Endothelial cell of hepatic sinusoid (primary cell): ENCODE results near the gene NTM.
"Not testable (repeated sequence)": the region's sequence is repeated elsewhere in the genome, so short reads cannot be mapped to it uniquely, and the experiment has no call there.

Experiments used
- in situ Hi-C: cut with HindIII; loops from 2 replicates; pipeline ENCODE4 v1.10.0; 2017; ENCODE audit warnings: low sequenced_read_pairs

The NTM gene

GRCh38 chr11:132336781-132337535 is 966.5 kb downstream of the NTM start:
- in situ Hi-C loops: no loop called here

GRCh38 chr11:132337819-132338416 is 967.5 kb downstream of the NTM start:
- in situ Hi-C loops: no loop called here

- in situ Hi-C loops: no loop called here
Observed at GRCh38 chr11:132342408-132342807, 972.0 kb downstream of the NTM start.

- in situ Hi-C loops: no loop called here
Observed at GRCh38 chr11:132343445-132344175, 973.2 kb downstream of the NTM start.

GRCh38 chr11:132346558-132347148 is 976.2 kb downstream of the NTM start:
- in situ Hi-C loops: loop anchor here (5.0 kb wide), 1 partner anchor 54 kb away; no protein-coding TSS in a partner anchor

- in situ Hi-C loops: loop anchor here (5.0 kb wide), 1 partner anchor 55 kb away; no protein-coding TSS in a partner anchor
Observed at GRCh38 chr11:132347156-132348090, 977.0 kb downstream of the NTM start.

GRCh38 chr11:132349811-132350733 is 979.7 kb downstream of the NTM start:
- in situ Hi-C loops: loop anchor here (5.0 kb wide), 1 partner anchor 58 kb away; no protein-coding TSS in a partner anchor

GRCh38 chr11:132351050-132351449 is 980.6 kb downstream of the NTM start:
- in situ Hi-C loops: no loop called here

- in situ Hi-C loops: no loop called here
Observed at GRCh38 chr11:132352497-132352896, 982.1 kb downstream of the NTM start.

GRCh38 chr11:132353255-132353654 is 982.8 kb downstream of the NTM start:
- in situ Hi-C loops: no loop called here

GRCh38 chr11:132357811-132358572 is 987.6 kb downstream of the NTM start:
- in situ Hi-C loops: no loop called here

GRCh38 chr11:132358573-132358953 is 988.1 kb downstream of the NTM start:
- in situ Hi-C loops: no loop called here

GRCh38 chr11:132361011-132361550 is 990.7 kb downstream of the NTM start:
- in situ Hi-C loops: no loop called here

GRCh38 chr11:132365650-132366049 is 995.2 kb downstream of the NTM start:
- in situ Hi-C loops: no loop called here

- in situ Hi-C loops: no loop called here
Observed at GRCh38 chr11:132367293-132367692, 996.9 kb downstream of the NTM start.

GRCh38 chr11:132370114-132370513 is 999.7 kb downstream of the NTM start:
- in situ Hi-C loops: not testable (repeated sequence)

- in situ Hi-C loops: no loop called here
Observed at GRCh38 chr11:132373405-132374143, 1003.2 kb downstream of the NTM start.
